LNCaP clone FGC (cell line): ENCODE results near the gene PLAAT1.

Experiments used
- DNase-seq: peaks from one replicate; pipeline ENCODE4 v3.0.0-alpha.2; 2011; ENCODE audit warnings: low read depth
- H3K4me3 ChIP-seq: 2 replicates; pipeline ENCODE4 v1.5.1; 2011; ENCODE audit warnings: mild to moderate bottlenecking, low read depth, low read length, control low read depth
- CTCF ChIP-seq: IDR thresholded peaks from 2 replicates; pipeline ENCODE4 v1.5.1; 2012; ENCODE audit warnings: mild to moderate bottlenecking; ENCODE audit not compliant: control insufficient read depth, insufficient read depth; ENCODE audit errors: extremely low read depth

Gene PLAAT1

GRCh38 chr3:193271101-193271840 is 30.2 kb downstream of the PLAAT1 start:
- no peak for DNase-seq
- no peak for TF ChIP-seq CTCF
- no peak overlapping the region for H3K4me3 ChIP-seq

GRCh38 chr3:193292386-193292785 is 51.4 kb downstream of the PLAAT1 start:
- no peak for TF ChIP-seq CTCF
- DNase-seq: no peak
- no peak overlapping the region for H3K4me3 ChIP-seq

DNA sequence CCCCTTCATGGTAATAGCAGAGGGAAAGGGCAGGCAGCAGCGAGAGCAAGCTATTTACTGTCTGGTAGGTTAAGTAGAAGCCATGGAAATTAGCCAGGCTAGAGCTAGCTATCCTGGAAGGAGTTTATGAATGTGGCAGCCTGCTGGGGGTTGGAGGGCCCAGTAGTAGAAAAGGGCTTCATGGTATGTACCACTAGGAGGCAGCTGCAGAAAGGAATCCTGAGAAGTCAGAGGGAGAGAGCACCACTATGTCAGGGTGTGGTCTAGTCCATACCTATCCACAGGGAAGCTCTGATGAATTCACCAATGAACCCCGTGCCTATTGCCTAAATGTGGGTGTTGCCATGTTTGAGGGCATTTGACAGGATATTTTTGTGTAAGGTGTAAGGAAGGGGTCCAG is 55.0 kb downstream of the PLAAT1 start:
- H3K4me3 ChIP-seq: no peak overlapping the region
- no peak for DNase-seq
- no peak for TF ChIP-seq CTCF

GRCh38 chr3:193297421-193297820 is 56.4 kb downstream of the PLAAT1 start:
- DNase-seq: no peak
- H3K4me3 ChIP-seq: no peak overlapping the region
- TF ChIP-seq CTCF: no peak

DNA sequence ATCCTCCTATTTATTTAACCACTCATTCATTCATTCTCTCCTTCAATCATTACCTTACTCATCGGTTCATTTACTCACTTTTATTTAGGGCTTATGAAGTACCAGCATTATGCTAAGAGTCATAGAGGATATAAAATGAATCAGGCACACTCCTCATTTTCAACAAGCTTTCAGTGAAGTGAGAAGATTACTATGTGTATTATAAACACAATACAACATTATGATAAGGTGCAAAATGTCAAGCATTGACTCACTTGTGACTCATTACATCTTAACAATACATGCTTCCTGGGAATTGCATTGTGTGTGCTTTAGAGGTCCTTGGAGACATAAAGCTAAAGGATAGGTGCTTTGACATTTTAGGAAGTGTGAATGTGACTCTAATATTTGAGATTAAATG is 60.4 kb downstream of the PLAAT1 start:
- H3K4me3 ChIP-seq: no peak overlapping the region
- DNase-seq: no peak
- no peak for TF ChIP-seq CTCF

DNA sequence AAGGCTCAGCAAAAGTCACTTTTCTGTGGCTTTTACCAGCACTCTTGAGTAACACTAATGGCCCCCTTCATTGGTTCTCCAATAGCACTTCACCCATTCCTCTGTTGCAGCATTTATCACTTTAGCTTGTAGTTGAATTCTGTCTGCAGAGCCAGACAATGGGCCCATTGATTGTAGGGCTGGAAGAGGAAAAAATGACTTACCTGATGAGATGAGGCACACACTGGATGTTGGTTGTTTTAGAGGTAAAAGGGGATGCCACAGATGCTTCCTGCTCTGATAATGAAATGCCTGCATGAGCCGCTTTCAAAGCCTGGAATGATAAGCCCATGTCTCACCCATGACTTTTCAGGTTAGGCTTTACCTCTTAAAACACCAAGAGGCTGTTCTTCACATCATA is 64.3 kb downstream of the PLAAT1 start:
- no peak for DNase-seq
- TF ChIP-seq CTCF: no peak
- no peak overlapping the region for H3K4me3 ChIP-seq

DNA sequence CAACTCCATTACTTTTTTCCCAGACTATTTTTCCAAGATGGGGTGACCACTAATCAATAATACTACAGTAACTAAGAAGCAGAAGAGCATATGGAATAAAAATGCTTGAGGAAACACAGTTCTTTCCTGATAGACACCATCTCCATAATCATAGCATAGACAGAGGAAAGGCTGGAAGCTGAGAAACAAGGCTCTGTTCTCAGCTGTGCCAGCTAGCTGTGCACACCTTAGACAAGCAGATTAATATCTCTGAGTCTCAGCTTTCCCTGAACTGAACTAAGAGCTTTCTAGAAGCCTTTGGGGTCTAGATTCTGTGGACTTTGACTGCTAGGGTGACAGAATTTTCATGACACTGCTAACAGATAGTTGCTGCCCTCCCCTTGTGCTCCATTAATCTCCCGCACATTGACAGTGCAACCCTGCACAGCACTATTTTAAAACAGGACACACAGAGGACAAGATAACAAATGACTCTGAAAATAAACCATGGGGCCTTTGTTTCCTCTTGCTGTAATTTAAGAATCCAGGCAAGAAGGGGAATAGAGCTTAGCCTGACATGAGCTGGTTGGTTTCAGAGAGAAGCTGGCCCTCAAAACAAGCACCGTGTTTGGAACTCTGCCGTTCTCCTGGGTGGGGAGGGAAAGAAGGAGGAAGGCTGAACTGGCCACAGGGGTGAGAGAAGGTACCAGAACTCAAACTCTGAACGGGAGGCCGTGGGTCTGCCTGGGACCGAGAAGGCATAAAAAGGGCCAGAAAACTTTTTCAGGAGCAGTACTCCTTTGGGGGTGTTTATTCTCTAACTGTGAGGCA is 70.1 kb downstream of the PLAAT1 start:
- TF ChIP-seq CTCF: no peak
- no peak overlapping the region for H3K4me3 ChIP-seq
- no peak for DNase-seq
